Sigmoid colon (tissue), 4 donors: ENCODE results near the gene ID3.

Experiments used
- EP300 ChIP-seq, 4 donors: sonication (generic); formaldehyde crosslinking; IDR thresholded peaks; one replicate each; pipeline ENCODE4 v1.6.1; 2017; ENCODE audit warnings: antibody characterized with exemption in 4 of 4
- POLR2A ChIP-seq, 2 donors: fragments of 450-650 bp; IDR thresholded peaks; one replicate each; pipeline ENCODE4 v1.6.1; 2016; ENCODE audit warnings: antibody characterized with exemption in 2 of 2, mild to moderate bottlenecking in 2 of 2, moderate library complexity in 2 of 2
- TF ChIP-seq, protein P1 (sequence below), 4 experiments: fragments of 450-650 bp in 3 of 4; fragments of 200-600 bp in 1 of 4; IDR thresholded peaks; one replicate each; pipeline ENCODE4 v1.5.1; 2016 to 2019; ENCODE audit warnings: antibody characterized with exemption in 4 of 4, mild to moderate bottlenecking in 3 of 4, moderate library complexity in 2 of 4

GRCh38 chr1:23594927-23595353 is 35.6 kb upstream of the ID3 start:
- TF ChIP-seq POLR2A (IDR thresholded peaks at IDR 0.05) (no peak), EP300 (IDR thresholded peaks at IDR 0.05) (no peak)
- TF ChIP-seq, protein P1, sequence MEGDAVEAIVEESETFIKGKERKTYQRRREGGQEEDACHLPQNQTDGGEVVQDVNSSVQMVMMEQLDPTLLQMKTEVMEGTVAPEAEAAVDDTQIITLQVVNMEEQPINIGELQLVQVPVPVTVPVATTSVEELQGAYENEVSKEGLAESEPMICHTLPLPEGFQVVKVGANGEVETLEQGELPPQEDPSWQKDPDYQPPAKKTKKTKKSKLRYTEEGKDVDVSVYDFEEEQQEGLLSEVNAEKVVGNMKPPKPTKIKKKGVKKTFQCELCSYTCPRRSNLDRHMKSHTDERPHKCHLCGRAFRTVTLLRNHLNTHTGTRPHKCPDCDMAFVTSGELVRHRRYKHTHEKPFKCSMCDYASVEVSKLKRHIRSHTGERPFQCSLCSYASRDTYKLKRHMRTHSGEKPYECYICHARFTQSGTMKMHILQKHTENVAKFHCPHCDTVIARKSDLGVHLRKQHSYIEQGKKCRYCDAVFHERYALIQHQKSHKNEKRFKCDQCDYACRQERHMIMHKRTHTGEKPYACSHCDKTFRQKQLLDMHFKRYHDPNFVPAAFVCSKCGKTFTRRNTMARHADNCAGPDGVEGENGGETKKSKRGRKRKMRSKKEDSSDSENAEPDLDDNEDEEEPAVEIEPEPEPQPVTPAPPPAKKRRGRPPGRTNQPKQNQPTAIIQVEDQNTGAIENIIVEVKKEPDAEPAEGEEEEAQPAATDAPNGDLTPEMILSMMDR (IDR thresholded peaks at IDR 0.05): no peak
